ENCODE measurements around the gene TFAP2A. TPM values are rescaled to one million over a fixed set of nuclear protein-coding genes. Genes with fewer than 3 reads are reported as not detected.

TFAP2A gene
- polyA plus RNA-seq, 1 donor from 2014 or later: 0.78 TPM

GRCh38 chr6:10426781-10427279 is 12.0 kb upstream of the TFAP2A start:
- no peak overlapping the region for H2AFZ ChIP-seq (ENCODE audit: low read depth, low read length)
- H3F3A ChIP-seq (ENCODE audit: insufficient read depth, low read length, poor library complexity, severe bottlenecking): no peaks in the 10 kb centered on the region
- H3K79me2 ChIP-seq (replicated peaks; ENCODE audit: insufficient read depth, low read length): no peaks in the 10 kb centered on the region
- no peaks in the 10 kb centered on the region for H4K20me1 ChIP-seq (ENCODE audit: insufficient read depth)
- H3K9me2 ChIP-seq (ENCODE audit: insufficient read depth, low read length): no peaks in the 10 kb centered on the region
- no peaks in the 10 kb centered on the region for H3K36me3 ChIP-seq (ENCODE audit: insufficient read depth, low read length)
- TF ChIP-seq POLR2AphosphoS5 (IDR thresholded peaks at IDR 0.05): no peak
- peak; percentile 15 for TF ChIP-seq EZH2 (IDR thresholded peaks at IDR 0.05; ENCODE audit: borderline replicate concordance, insufficient read depth, low read length, poor library complexity, severe bottlenecking)
- no peak overlapping the region for H3K27ac ChIP-seq (ENCODE audit: low read length)
- peaks cover 83% of the 10 kb centered on the region for H3K27me3 ChIP-seq (ENCODE audit: insufficient read depth, low read depth, low read length)
- no peak overlapping the region for H3K4me3 ChIP-seq (ENCODE audit: low read length)
- no peak overlapping the region for H3K4me2 ChIP-seq (ENCODE audit: low read length)
- H3K9ac ChIP-seq (ENCODE audit: low read length): no peak overlapping the region
- no peaks in the 10 kb centered on the region for H3K9me3 ChIP-seq (ENCODE audit: low read length)

GRCh38 chr6:10425975-10426780 is 11.3 kb upstream of the TFAP2A start:
- Histone ChIP-seq H3F3A (ENCODE audit: insufficient read depth, low read length, poor library complexity, severe bottlenecking) (no peaks in the 10 kb centered on the region), H3K27ac (ENCODE audit: low read length) (no peak overlapping the region), H3K79me2 (replicated peaks; ENCODE audit: insufficient read depth, low read length) (no peaks in the 10 kb centered on the region)

DNA sequence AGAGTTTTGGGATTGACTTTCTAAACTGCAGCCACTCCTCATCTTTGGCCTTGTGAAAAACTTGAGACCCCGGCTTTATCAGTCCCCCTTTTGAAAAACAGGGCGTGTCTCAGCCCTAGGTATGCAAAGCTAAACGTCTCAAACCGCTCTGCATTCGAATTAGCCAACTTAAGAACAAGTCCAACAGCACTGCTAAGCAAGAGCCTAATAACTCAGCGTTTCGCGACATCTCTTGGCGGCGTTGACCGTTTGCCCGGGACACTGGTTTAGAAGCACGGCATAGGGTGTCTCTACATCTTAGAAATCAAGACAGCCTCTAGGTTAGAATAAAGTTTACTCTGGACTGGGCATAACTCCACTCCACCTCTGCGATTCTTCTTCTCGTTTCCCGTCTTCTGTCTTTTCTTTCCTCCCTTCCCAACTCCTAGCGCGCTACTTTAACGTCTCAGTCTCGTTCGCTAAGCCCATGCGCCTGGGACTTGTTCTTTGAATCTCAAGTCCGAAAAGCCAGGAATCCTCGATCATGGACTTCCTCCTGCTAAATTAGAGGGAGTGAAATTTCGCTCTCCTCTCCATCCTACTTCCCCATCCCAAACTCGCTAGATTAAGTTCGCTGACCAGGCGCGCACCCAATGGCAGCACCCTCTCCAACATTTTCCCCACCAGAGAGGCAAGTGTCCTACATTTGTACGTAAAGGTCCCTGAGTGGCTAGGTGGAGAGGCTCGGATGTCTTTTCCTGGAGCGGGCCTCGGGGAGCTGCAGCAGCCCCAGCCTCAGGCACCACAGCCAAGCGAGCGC is 10.5 kb upstream of the TFAP2A start:
- Histone ChIP-seq H3F3A (ENCODE audit: insufficient read depth, low read length, poor library complexity, severe bottlenecking) (no peaks in the 10 kb centered on the region), H3K9ac (ENCODE audit: low read length) (no peak overlapping the region), H3K9me3 (ENCODE audit: low read length) (no peaks in the 10 kb centered on the region), H3K9me2 (ENCODE audit: insufficient read depth, low read length) (no peaks in the 10 kb centered on the region), H3K36me3 (ENCODE audit: insufficient read depth, low read length) (no peaks in the 10 kb centered on the region), H3K4me2 (ENCODE audit: low read length) (no peak overlapping the region), H3K27ac (ENCODE audit: low read length) (no peak overlapping the region), H4K20me1 (ENCODE audit: insufficient read depth) (no peaks in the 10 kb centered on the region), H3K4me3 (ENCODE audit: low read length) (peak overlapping the region; percentile 58), H2AFZ (ENCODE audit: low read depth, low read length) (no peak overlapping the region), H3K79me2 (replicated peaks; ENCODE audit: insufficient read depth, low read length) (no peaks in the 10 kb centered on the region), H3K27me3 (ENCODE audit: insufficient read depth, low read depth, low read length) (peaks cover 98% of the 10 kb centered on the region)
- TF ChIP-seq SMC3 (conservative IDR thresholded peaks at IDR 0.05; ENCODE audit: poor library complexity) (no peak), RAD21 (conservative IDR thresholded peaks at IDR 0.05) (no peak), EP300 (conservative IDR thresholded peaks at IDR 0.05; ENCODE audit: poor library complexity, severe bottlenecking) (no peak)
- TF ChIP-seq, protein P1, sequence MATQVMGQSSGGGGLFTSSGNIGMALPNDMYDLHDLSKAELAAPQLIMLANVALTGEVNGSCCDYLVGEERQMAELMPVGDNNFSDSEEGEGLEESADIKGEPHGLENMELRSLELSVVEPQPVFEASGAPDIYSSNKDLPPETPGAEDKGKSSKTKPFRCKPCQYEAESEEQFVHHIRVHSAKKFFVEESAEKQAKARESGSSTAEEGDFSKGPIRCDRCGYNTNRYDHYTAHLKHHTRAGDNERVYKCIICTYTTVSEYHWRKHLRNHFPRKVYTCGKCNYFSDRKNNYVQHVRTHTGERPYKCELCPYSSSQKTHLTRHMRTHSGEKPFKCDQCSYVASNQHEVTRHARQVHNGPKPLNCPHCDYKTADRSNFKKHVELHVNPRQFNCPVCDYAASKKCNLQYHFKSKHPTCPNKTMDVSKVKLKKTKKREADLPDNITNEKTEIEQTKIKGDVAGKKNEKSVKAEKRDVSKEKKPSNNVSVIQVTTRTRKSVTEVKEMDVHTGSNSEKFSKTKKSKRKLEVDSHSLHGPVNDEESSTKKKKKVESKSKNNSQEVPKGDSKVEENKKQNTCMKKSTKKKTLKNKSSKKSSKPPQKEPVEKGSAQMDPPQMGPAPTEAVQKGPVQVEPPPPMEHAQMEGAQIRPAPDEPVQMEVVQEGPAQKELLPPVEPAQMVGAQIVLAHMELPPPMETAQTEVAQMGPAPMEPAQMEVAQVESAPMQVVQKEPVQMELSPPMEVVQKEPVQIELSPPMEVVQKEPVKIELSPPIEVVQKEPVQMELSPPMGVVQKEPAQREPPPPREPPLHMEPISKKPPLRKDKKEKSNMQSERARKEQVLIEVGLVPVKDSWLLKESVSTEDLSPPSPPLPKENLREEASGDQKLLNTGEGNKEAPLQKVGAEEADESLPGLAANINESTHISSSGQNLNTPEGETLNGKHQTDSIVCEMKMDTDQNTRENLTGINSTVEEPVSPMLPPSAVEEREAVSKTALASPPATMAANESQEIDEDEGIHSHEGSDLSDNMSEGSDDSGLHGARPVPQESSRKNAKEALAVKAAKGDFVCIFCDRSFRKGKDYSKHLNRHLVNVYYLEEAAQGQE (IDR thresholded peaks at IDR 0.05; ENCODE audit: borderline replicate concordance): no peak

More at GRCh38 chr6:10425975-10426780, 11.3 kb upstream of the TFAP2A start:
- H3K27me3 ChIP-seq (ENCODE audit: insufficient read depth, low read depth, low read length): peaks cover 90% of the 10 kb centered on the region
- H2AFZ ChIP-seq (ENCODE audit: low read depth, low read length): no peak overlapping the region
- no peaks in the 10 kb centered on the region for H3K36me3 ChIP-seq (ENCODE audit: insufficient read depth, low read length)
- H4K20me1 ChIP-seq (ENCODE audit: insufficient read depth): no peaks in the 10 kb centered on the region
- no peaks in the 10 kb centered on the region for H3K9me2 ChIP-seq (ENCODE audit: insufficient read depth, low read length)
- TF ChIP-seq EP300 (conservative IDR thresholded peaks at IDR 0.05; ENCODE audit: poor library complexity, severe bottlenecking) (no peak), EZH2 (IDR thresholded peaks at IDR 0.05; ENCODE audit: borderline replicate concordance, insufficient read depth, low read length, poor library complexity, severe bottlenecking) (peak; percentile 75)
- no peak overlapping the region for H3K4me2 ChIP-seq (ENCODE audit: low read length)
- peak overlapping the region; percentile 58 for H3K4me3 ChIP-seq (ENCODE audit: low read length)
- no peak overlapping the region for H3K9ac ChIP-seq (ENCODE audit: low read length)
- H3K9me3 ChIP-seq (ENCODE audit: low read length): no peaks in the 10 kb centered on the region

Measured in neural cell (in vitro differentiated cells).